SH-SY5Y (cell line): ENCODE results near the gene BBS5.

ENCODE experiments used
- GATA2 ChIP-seq: IDR thresholded peaks from 2 replicates; pipeline ENCODE4 v1.6.1; 2011; ENCODE audit warnings: mild to moderate bottlenecking, low read depth, low read length
- GATA3 ChIP-seq: IDR thresholded peaks from 2 replicates; pipeline ENCODE4 v1.6.1; 2011; ENCODE audit warnings: low read depth, mild to moderate bottlenecking, low read length, moderate library complexity

- TF ChIP-seq GATA2 = no peak
- TF ChIP-seq GATA3 = no peak
These were observed 46.1 kb downstream of the BBS5 start for GRCh38 chr2:169525434-169525833.
